Measurements from ENCODE around the gene KCNMA1.
"Not testable (repeated sequence)": the region's sequence is repeated elsewhere in the genome, so short reads cannot be mapped to it uniquely, and the experiment has no call there.

Gene KCNMA1

GRCh38 chr10:77661674-77662073, 24.1 kb upstream of the KCNMA1 start:
- H3K4me3 ChIP-seq (ENCODE audit: low read depth, low read length): no peak overlapping the region
- no peak for TF ChIP-seq CTCF (IDR thresholded peaks at IDR 0.05; ENCODE audit: low read depth, low read length)

- no peak for TF ChIP-seq CTCF (IDR thresholded peaks at IDR 0.05; ENCODE audit: low read depth, low read length)
- H3K4me3 ChIP-seq (ENCODE audit: low read depth, low read length): no peak overlapping the region
Observed at GRCh38 chr10:77661100-77661499, 23.5 kb upstream of the KCNMA1 start.

- H3K4me3 ChIP-seq (ENCODE audit: low read depth, low read length): not testable (repeated sequence)
Observed at GRCh38 chr10:77659046-77659670, 21.6 kb upstream of the KCNMA1 start.

GRCh38 chr10:77653210-77653609, 15.6 kb upstream of the KCNMA1 start:
- no peak for TF ChIP-seq CTCF (IDR thresholded peaks at IDR 0.05; ENCODE audit: low read depth, low read length)
- no peak overlapping the region for H3K4me3 ChIP-seq (ENCODE audit: low read depth, low read length)

GRCh38 chr10:77649333-77650331, 12.0 kb upstream of the KCNMA1 start:
- H3K4me3 ChIP-seq (ENCODE audit: low read depth, low read length): no peak overlapping the region
- no peak for TF ChIP-seq CTCF (IDR thresholded peaks at IDR 0.05; ENCODE audit: low read depth, low read length)

GRCh38 chr10:77648472-77648871, 10.9 kb upstream of the KCNMA1 start:
- no peak for TF ChIP-seq CTCF (IDR thresholded peaks at IDR 0.05; ENCODE audit: low read depth, low read length)
- no peak overlapping the region for H3K4me3 ChIP-seq (ENCODE audit: low read depth, low read length)

GRCh38 chr10:77647543-77648293, 10.1 kb upstream of the KCNMA1 start:
- no peak overlapping the region for H3K4me3 ChIP-seq (ENCODE audit: low read depth, low read length)
- TF ChIP-seq CTCF (IDR thresholded peaks at IDR 0.05; ENCODE audit: low read depth, low read length): no peak
